ENCODE data around the gene ACOT7. TPM values are rescaled to one million over a fixed set of nuclear protein-coding genes. Genes with fewer than 3 reads are reported as not detected.

Gene ACOT7
- total and polyA plus RNA-seq, 2 of the 13 experiments (the other 11 are each of a cell fraction or from before 2014, with no cell fraction given) = 33.0 to 55.8 TPM

DNA sequence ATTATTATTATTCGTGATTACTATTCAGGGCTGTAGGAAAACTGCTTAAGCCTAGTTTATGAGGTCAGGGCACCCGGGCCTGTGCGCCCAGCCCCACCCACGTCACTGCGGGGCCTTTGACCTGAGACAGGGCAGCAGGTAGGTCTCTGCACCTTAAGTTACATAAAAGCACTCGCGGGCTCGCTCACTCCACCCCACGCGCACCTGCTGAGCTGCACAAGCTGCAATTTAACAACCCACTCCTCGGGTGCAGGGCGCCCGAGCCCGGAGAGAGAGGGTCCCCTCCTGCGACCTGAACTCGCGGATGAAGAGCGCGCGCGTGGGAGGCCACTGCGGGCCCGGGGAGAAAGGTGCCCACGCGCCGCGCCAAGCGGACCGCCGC, 158.3 kb downstream of the ACOT7 start (continued):
- TF ChIP-seq FOXO4 (CRISPR knock-in tag; conservative IDR thresholded peaks at IDR 0.05) = 0 out of 2 replicates have a peak, but pooled peaks have one; percentile 50
- TF ChIP-seq ZBTB4 (CRISPR knock-in tag; IDR thresholded peaks at IDR 0.05; ENCODE audit: borderline replicate concordance) = 0 out of 2 replicates have a peak, but pooled peaks have one; percentile 10
- TF ChIP-seq ARID4A (CRISPR knock-in tag; IDR thresholded peaks at IDR 0.05; ENCODE audit: borderline replicate concordance) = 0 out of 2 replicates have a peak, but pooled peaks have one; percentile 52
- peak; percentile 16 for TF ChIP-seq ZNF687 (CRISPR knock-in tag; IDR thresholded peaks at IDR 0.05)
- TF ChIP-seq DMAP1 (CRISPR knock-in tag; IDR thresholded peaks at IDR 0.05) = peak; percentile 3; the same call in 1 of the 2 replicates
- peak; percentile 27; the same call in 1 of the 2 replicates for TF ChIP-seq ZNF768 (CRISPR knock-in tag; IDR thresholded peaks at IDR 0.05)
- TF ChIP-seq MYC (CRISPR knock-in tag; IDR thresholded peaks at IDR 0.05; ENCODE audit: borderline replicate concordance) = 0 out of 2 replicates have a peak, but pooled peaks have one; percentile 20
- peak; percentile 67; the same call in 1 of the 2 replicates for TF ChIP-seq ZNF784 (CRISPR knock-in tag; IDR thresholded peaks at IDR 0.05; ENCODE audit: borderline replicate concordance)
- TF ChIP-seq SRSF9 (IDR thresholded peaks at IDR 0.05; ENCODE audit: borderline replicate concordance, insufficient read depth, low read depth, low read length, poor library complexity, severe bottlenecking) = no peak

Data from HepG2 (cell line).